HG03066 (cell line): Measurements from ENCODE around the gene SKIL.

Source experiments
- ATAC-seq: cut with Tn5 transposase; IDR thresholded peaks from one replicate; pipeline ENCODE4 v1.9.1; 2021; ENCODE audit warnings: low read depth; ENCODE audit not compliant: unreplicated experiment

Gene SKIL

DNA sequence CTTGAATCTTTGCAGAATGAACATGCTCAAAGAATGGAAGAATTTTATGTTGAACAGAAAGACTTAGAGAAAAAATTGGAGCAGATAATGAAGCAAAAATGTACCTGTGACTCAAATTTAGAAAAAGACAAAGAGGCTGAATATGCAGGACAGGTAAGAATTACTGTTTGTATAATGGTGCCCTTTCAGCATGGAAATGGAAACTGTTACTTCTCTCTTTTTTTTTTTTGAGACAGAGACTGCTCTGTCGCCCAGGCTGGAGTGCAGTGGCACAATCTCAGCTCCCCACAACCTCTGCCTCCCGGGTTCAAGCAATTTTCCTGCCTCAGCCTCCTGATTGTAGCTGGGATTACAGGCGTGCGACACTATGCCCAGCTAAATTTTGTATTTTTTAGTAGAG lies 33.6 kb downstream of the SKIL start:
- no peak for ATAC-seq

DNA sequence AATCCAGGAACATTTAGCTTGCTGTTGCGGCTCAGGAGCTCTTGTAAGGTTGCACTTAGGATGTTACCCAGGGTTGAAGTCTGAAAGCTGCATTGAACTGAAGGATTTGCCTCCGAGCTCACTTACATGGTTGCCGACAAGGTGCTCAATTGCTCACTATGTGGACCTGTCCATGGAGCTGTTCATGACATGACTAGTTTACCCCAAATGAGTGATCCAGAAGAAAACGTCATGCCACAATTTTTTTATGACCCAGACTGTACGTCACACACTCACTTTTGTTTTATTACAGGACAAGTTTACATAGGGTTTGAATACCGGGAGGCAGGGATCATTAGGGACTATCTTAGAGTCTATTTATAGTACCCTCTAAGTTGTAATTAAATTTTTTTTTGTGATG lies 40.2 kb downstream of the SKIL start:
- no peak for ATAC-seq

DNA sequence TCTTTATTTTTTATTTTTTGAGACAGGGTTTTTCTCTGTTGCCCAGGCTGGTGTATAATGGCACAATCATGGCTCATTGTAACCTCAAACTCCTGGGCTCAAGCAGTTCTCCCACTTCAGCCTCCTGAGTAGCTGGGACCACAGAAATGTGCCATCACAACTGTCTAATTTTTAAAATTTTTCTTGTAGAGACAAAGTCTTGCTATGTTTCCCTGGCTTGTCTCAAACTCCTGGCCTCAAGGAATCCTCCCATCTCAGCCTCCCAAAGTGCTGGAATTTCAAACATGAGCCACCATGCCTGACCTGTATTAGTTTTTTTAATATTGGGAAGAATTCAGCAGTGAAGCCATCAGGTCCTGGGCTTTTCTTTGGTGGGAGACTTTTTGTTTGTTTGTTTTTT lies 47.6 kb downstream of the SKIL start:
- ATAC-seq: no peak

GRCh38 chr3:170410428-170411029 lies 53.0 kb downstream of the SKIL start:
- no peak for ATAC-seq

DNA sequence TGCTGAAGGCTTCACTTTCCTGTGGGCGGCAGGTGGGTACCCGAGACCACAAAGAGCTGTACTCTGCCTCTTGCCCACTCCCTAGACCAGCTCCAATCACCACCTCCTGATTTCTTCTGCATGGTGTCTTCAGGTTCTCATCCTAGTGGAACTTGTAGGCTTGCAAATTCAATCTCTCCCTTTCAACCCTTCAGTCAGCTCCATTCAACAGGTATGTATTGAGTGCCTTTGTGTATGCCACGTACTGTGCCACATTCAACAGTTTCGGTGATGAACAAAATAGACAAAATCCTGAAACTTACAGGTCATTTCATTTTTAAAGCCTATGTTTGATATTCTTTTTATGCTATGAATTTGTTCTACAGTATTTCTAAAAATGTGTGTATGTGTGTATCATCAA lies 55.8 kb downstream of the SKIL start:
- no peak for ATAC-seq

- ATAC-seq: no peak
Measured at GRCh38 chr3:170414202-170414663, 56.7 kb downstream of the SKIL start.

- ATAC-seq: no peak
Measured at GRCh38 chr3:170417090-170417489, 59.6 kb downstream of the SKIL start.

DNA sequence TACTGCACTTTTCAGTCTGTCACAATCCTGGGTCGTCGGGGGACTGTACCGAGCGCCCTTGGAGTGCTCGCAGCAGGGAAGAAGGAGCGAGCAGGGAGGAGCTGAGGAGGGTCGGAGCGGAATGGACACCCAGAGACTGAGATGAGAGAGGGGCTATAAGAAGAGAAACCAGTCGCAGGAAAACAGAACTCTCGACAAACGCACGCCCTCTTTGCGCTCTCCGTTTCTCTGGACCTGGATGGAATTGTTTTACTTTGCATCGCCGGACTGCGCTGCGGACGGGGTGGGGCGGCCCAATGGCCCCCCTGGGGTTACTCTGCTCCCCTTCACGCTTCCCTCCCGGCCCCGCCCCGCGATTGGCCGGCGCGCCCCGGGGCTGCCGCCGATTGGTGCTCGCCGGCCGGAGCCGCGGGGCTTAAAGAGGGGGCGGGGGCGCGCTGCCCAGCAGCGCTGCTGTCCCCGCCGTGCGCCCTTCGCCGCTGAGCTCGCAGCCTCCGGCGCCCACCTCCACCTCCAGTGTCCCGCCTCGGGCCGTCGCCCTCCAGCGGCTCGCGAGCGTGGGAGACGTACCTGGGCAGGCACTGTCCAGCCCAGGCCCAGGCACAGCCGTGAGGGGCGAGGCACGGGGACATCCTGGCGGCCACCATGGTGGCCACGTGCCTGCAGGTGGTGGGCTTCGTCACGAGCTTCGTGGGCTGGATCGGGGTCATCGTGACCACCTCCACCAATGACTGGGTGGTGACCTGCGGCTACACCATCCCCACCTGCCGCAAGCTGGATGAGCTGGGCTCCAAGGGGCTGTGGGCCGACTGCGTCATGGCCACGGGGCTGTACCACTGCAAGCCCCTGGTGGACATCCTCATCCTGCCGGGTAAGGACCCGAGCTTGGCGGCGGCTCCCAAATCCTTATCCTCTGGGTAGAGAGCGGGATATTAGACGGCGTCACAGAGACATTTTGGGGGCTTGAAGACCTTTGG lies 61.2 kb downstream of the SKIL start, which contains the start of gene CLDN11:
TSS of gene CLDN11 (plus strand) at position 447 of the 977 bp plus-strand sequence. CDS start at position 646, 199 bp downstream.
- ATAC-seq: no peak

DNA sequence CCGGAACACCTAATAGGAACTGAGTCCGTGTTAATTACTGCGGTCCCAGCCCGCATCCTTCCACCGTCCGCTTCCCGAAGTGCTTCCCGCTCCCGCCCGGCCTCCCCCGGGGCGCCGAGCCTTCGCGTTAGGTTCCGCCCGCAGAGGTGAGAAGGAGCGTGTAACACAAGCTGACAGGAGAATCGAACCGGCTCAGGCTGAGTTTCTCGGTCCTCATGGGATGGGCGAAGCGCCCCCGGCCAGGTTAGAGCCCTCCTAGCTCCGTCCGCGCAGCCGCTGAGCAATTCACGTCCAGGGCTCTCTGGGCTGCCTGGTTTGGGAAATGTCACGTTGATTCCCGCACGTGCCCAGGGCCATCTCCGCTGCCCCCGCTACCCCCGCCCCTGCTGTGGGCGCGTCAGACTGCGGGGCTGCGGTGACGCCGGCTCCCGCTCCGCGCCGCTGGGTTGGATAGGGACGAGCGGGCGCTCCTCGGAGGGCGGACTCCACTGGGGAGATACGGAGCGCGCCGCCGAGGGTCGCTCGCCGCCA lies 62.1 kb downstream of the SKIL start:
- ATAC-seq: no peak

DNA sequence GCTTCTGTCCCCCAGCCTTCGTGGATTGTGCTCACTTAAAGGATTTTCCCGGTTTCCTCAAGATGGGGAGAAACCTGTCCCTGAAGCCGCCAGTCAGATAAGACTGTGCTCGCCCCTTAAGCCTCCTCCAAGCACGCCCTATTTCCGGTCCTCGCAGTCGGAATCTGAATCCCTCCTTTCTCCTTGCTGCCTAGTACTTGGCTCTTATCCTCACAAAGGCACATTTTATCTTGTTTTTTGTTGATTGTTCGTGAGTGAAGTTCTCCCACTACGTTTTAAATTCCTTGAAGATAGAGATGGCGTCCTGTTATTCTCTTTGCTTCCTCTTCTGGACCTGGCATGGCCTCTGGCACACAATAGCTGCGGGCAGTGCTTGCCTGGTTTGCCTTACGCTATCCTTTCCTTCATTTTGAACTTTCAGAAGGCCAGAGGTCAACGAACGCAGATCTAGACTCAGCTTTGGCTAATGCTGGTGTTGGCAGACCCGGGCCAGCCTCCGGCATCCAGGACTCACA lies 62.8 kb downstream of the SKIL start:
- no peak for ATAC-seq

DNA sequence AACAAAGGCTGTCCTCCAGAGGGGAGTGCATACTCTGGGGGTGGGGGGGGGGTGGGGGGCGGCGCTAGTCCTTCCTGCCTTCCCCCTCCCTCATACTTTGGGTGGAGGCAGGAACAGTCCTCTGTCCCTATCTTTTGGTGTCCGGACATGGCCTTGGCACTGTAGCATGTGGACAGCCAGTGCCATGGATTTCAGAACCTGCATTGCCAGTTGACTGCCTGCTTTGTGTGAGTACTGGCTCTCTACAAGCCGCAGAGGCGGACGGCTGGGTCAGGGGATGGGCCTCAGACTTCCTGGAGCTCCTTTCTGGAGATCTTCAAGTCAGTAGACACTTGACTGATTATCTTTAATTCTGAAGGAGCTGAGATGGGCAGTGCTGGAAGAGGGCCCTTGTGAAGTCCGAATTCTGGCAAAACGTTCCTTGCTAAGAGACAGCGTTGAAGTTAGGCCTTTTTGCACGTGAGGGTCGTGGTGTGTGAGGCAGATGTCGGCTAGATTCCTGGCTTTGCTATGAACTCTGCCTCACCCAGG lies 63.7 kb downstream of the SKIL start:
- ATAC-seq: no peak

- no peak for ATAC-seq
Measured at GRCh38 chr3:170421758-170422157, 64.2 kb downstream of the SKIL start.

DNA sequence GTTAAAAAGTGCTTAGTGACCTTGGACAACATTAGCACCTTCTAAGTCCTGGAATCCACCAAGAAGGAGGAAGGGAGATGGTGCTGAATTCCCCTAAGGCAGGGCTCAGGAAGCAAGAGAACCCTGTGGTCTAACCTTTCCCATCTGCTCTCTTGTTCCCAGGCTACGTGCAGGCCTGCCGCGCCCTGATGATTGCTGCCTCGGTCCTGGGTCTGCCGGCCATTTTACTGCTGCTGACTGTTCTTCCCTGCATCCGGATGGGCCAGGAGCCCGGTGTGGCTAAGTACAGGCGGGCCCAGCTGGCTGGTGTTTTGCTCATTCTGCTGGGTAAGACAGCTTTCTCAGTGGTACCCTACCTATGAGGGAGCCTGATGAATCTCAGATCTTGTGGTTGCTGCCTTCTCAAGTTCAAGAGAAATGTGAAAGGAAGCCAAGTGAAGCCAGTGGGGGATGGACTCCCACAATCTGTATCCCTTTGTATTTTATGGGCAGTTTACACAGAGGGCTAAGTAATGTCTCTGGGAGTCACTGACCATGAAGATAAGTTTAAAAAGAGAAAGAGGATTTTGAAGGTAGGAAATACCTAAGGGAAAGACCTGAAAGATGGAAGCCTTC lies 65.6 kb downstream of the SKIL start:
- no peak for ATAC-seq

DNA sequence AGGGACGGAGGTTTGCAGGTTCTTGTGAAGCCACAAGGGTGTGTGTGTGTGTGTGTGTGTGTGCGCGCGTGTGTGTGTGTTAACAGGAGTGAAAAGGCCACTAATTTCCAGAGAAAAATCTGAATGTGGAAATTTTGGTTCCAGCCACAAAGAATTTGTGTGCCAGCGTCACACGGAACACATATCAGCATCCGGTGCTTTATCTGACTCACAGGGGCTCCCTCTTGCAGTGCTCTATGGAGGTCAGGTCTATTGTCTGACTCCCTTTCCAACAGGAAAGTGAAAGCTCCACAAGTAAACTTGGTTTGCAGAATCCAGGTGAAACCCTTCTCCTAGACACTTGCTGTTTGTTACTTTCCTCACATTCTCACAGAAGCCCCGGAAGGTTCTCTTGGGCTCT lies 67.4 kb downstream of the SKIL start:
- ATAC-seq: no peak

DNA sequence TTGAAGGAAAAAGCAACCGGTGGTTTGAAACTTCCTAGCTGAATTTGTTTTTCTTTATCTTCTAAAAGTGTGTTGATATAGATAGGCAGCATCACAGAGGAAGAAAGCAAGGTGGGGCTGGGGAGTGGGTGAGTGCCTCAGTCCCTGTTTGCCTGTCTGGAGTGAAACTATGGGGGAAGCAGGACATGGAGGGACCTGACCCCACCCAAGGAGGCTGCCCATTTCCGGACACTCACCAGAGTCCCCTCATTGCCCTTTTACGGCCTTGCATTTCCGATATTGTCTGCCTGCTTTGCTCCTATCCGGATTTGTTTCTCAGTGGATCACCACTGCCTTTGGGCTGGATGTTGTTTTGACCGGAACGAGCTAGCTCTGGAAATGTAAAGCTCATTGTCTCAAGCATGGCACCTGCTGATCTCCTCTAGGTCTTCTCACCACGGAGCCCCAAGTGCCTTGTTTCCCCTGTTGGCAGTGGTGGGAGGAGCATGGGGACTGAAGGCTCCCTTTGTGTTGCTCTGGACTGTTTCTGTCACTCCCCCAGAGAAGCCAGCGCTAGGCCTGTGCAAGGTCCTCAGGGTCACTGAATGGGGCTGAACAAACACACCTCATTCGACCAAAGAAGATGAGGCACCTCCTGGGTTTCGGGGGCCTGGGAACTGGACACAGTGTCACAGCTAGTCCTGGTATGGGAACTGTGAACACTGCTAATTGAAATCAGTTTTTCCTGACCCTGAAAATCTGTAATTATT lies 68.2 kb downstream of the SKIL start:
- ATAC-seq: no peak

DNA sequence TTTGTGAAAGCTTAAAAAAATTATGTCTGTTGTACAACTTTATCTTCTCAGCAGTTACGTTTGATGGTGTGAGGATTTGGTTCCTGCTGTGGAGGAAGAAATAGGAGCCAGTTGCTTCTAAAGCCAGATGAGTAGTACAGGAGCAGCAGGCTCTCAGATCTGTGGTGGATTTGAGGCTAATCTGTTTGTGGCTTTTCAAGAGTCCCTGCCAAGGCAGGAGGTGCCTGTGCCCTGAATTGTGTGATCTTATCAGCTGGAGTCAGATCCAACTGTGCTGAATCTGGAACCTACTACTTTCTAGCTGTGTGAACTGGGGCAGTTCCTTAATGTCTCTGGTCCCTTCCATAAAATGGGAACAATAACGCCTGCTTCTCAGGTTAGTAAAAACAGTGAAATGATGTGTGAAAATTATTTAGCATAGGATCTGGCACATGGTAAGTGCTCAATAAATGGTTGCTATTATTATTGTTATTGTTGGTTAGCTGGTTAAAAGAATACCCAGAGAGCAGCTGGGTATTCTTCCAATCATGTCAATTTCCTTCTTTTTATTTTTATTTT lies 68.8 kb downstream of the SKIL start:
- ATAC-seq: no peak

- no peak for ATAC-seq
Measured at GRCh38 chr3:170428095-170428494, 70.6 kb downstream of the SKIL start.

GRCh38 chr3:170429050-170429449 lies 71.5 kb downstream of the SKIL start:
- peak; percentile 82 for ATAC-seq

DNA sequence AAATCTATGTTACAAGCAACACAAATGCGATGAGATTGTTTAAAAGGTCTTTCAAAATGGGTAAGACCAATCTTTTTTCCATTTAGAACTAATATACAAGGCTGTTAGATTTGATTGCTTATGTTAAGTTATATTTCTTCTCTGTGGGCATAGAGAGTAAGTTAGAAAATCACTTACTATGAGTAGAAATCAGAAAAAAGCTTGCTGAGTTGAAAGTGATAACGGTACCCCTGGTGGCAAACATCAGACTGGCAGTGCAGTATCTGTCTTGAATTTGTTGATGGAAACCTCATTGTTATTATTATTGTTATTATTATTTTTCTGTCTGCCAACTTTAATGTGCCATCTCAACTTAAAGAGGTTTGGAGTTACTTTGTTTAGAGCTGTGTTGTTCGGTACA lies 73.5 kb downstream of the SKIL start:
- ATAC-seq: no peak

GRCh38 chr3:170432416-170432815 lies 74.9 kb downstream of the SKIL start:
- ATAC-seq: no peak
